8988T (cell line): Measurements from ENCODE around the gene NRXN3.

ENCODE experiments used
- DNase-seq: peaks from one replicate; pipeline ENCODE4 v3.0.0; 2011

NRXN3 gene

DNA sequence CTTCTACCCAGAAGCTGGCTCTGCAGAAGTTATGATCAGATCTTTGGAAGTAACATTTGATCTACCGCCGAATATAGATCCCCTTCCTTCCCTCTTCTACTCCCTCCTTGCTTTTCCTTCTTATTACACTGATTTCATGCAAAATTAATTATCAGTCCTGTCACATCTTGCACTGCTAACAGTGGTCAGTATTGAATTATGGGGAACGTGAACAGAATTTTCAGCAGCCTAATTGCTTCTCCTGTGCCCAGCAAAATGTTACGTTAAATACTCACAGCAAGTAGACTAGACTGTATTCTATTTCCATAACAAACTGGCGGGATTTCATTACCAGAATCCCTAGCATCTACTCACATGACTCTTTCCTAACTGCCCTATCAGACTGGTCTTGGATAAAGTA, 1444.3 kb downstream of the NRXN3 start:
- no peak for DNase-seq

DNA sequence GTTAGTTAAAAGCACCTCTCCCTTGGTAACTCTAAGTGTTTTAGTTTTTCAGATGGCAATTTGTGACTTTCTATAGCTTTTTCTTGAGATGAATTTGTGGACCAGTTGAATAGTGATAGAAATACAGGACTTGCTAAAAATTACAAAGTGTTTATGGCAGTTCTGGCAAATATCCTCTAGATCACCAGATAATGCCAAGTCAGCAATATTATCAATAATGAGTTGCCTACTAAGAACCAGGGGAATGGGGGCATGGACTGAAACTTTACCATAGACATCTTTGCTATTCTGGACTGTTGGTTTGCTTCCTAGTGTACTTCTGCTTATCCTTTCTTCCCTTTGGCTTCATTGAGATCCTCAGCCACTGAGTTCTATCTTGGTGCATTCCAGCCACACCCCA, 1456.9 kb downstream of the NRXN3 start:
- DNase-seq, result no peak

DNA sequence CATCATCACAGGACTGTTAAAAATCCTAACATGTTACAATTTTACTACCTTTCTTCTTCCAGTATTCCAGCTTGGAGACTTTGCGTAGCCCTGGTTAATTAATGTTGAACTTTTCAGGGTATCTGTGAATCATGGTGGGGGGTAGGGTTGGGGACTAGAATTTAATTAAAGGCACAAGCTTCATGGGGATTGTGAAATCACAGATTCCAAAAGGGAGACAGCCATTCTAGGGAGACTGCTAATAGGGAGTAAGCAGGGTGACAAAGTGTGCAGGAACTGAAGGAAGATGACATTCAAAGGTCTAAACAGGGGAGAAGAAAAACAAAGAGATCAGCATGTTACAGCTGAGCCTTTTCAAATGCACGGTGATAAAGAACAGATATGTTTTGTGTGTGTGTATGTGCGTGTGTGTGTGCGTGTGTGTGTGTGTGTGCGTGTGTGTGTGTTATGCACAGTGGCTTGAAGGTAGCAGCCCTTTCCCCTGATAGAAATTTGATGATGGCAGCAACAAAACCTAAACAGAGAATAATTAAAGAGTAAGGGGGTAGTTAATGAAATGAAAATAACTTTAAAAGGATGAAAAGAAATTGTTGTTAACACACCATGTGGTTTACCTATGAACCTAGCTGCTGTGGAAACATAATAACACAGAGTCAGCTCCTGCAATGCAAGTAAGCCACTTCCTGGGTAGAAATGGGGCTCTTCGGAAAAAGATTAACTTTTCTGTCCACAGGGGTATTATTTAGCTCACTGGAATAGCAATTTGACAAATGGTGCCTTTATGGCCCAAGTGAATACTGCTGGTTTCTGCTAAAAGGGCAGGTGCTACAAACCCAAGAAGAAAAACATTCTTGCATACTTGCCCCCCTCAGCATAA, 1459.5 kb downstream of the NRXN3 start:
- no peak for DNase-seq

DNA sequence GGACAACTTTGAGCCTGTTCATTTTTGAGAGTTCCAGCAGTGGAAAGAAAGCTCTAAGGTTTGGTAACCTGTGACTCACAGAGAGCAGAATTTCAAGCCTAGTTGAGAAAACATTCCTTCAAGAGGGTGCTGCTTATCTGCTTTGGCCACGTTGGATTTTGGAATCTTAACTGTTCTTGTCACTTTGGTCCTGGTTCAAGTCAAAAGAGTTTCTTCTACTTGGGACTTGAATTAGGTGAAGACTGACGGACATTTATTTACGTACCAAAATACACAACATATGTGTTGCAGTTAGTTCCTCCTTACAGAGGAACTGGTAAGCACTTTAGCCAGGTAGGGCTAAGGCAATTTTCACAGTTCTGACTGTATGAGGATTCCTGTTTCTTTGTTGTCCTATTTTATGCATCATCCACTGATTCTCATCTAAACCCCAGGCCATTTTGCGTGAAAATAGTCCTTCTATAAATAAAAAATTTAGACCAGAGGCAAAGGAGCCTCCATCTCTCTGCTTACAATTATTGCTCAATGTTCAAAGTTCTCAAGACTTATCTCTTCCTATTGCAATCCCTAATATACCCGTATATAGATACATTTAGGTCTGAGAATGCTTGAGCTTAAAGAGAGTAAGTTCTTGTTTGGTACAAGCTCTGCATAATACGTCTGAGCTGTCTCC, 1460.3 kb downstream of the NRXN3 start:
- DNase-seq, result no peak

GRCh38 chr14:79631276-79631675, 1461.1 kb downstream of the NRXN3 start:
- DNase-seq, result no peak

- no peak for DNase-seq
These were observed 1468.6 kb downstream of the NRXN3 start for GRCh38 chr14:79638672-79639266.

DNA sequence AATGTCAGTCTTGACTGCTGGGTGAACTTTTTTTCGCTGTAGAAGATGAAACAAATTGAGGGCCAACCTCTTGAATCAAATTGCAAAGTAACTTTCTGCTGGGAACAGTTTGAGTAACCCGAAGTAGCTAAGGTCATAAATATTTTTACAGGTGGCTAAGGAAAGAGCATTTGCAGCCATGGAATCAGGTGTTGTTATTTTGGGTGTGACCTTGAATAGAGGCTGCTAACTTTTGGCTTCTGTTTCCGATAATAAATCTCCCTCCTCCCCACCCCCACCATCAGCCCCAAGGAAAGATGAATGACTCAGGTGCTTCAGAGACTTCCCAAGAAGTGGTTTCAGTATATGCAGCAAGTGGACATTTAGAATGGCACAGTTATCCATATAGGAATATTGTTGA, 1469.4 kb downstream of the NRXN3 start:
- DNase-seq, result no peak

DNA sequence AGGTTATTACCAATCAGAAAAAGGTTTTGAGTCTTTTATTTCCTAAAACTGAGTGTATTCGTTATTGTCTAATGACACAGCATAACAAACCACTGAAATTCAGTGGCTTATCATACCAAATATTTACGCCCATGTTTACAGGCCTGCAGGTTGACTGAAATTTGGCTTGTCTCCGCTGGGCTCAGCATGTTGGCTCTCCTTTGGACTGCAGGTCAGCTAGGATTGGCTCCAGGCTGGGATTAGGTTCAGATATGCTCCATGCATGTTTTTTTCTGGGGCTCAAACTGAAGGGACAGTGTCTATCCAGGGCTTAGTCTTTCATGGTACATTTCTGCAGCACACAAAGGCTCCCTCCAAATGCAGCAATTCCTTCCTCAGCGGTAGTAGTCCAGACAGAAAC, 1471.2 kb downstream of the NRXN3 start:
- no peak for DNase-seq

DNA sequence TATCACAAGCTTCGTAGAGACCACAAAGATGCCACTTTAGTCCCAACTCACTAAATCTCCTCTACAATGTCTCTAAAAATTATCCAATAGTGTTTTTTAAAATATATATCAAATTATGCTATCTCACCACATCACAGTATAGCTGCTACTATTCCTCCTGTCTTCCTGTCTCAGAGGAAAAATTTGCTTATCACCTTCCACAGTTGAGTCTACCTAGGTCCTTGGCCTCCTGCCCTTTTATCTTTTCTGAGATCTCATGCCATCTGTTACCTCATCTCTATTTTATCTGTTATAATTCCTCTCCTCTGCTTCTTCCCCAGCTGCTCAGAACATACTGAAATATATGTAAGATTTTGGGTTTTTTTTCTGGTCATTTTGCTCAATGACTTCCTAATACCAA, 1473.0 kb downstream of the NRXN3 start:
- no peak for DNase-seq

DNA sequence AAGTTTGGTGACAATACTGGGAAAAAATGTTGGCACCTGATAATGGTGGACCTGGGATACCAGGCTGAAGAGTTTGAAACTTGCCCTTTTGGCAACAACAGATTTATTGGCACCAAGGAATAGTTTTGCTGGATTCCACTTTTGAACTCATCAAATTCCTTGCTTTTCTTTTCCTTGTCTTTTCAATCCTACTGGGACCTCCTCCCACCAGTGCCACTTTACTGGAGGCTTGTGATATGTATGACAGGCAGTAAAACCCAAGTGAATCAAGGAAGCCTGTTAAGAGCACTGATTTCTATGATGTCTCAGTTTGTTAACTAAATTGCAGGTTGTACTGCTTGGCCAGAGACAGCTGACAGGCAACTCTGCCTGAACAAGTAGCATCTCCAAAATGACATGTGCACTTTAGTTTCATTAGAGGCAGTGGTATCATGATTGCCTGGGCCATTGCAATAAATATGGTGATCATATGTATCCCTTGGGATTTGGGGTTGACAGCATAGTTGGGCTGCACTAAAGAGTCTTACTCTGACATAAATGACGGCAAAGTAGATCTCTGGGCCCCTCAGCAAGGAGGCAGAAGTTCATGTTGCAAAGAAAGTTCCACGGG, 1475.7 kb downstream of the NRXN3 start:
- no peak for DNase-seq

DNA sequence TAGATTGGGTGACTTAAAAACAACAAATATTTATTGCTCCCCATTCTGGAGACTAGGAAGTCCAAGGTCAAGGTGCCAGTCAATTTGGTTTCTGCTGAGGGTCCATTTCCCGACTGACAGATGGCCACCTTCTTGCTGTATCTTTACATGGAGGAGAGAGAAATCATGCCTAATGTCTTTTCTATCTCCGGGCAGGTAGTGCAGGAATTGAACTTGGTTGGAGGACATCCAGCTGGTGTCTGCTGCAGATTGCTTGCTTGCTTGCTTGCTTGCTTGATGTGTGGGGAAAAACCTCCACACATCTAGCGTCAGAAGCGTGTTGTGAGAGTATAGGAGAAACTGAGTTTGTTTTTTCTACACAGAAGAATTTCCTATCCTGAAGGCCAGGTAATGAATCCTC, 1479.7 kb downstream of the NRXN3 start:
- DNase-seq, result no peak

DNA sequence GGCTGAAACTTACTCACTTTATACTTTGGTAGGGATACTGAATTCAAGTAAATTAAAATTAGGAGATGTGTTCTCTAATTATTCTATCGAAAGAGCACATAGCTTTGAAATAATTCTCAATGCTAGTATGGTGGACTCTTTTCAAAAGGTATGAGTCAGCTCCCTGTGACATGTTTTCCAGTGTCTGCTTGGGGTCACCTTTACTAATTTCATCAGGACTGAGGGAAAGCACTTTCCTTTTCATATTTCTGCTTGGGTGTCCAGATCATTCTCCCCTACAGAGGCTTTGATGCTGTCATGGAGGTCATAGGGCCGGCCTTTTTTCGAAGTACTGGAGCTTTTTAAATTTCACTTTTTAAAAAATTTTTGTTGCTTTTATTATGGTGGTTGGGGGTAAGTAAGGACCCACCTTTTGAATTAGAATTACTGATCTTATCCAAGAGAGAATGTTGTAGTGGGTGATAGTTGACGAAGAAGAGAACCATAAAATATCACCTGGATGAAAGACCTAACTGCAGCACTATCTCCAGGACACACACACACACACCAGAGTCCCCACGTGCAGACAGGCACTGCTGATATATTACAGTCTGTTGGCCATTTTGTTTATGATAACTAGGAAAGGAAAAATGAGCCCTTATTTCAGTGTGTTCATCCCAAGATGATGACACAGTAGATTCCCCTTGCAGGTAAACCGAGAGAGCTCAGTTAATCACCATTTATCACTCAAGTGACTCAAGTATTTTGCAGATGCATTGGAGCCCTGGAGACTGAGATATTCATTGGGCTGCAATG, 1482.5 kb downstream of the NRXN3 start:
- DNase-seq, result no peak

GRCh38 chr14:79656056-79656455, 1485.9 kb downstream of the NRXN3 start:
- no peak for DNase-seq

DNA sequence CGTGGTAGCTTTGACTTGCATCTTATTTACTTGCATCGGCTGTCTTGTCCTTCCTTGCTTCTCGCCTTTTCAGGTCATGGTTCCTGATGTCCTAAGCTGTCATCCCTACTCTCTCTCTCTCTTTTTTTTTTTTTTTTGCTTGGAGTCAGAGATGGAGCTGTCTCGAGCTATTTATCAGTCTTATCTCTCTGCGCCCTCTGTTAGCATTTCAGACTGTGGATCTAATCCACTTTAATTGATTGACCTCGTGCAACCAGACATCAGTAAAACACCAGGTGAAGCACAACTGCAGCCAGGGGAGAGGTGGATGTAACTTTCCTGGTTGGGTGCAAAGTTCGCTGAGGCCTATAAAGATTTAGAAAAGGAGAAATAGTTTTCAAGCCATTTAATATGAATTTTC, 1486.3 kb downstream of the NRXN3 start:
- no peak for DNase-seq

GRCh38 chr14:79658221-79658620, 1488.0 kb downstream of the NRXN3 start:
- DNase-seq, result no peak

- no peak for DNase-seq
These were observed 1488.6 kb downstream of the NRXN3 start for GRCh38 chr14:79658769-79659168.

GRCh38 chr14:79660053-79660939, 1490.1 kb downstream of the NRXN3 start:
- DNase-seq, result no peak

DNA sequence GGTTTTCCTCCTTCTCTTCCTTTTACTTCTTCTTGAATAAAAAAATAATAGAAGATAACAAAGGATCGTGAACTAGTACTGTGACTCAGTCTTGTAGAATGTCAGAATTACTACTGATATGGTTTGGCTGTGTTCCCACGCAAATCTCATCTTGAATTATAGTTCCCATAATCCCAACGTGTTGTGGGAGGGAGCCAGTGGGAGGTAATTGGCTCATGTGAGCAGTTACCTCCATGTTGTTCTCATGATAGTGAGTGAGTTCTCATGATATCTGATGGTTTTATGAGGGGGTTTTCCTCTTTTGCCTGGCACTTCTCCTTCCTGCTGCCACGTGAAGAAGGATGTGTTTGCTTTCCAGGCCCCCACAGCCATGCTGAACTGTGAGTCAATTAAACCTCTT, 1491.6 kb downstream of the NRXN3 start:
- DNase-seq, result no peak

DNA sequence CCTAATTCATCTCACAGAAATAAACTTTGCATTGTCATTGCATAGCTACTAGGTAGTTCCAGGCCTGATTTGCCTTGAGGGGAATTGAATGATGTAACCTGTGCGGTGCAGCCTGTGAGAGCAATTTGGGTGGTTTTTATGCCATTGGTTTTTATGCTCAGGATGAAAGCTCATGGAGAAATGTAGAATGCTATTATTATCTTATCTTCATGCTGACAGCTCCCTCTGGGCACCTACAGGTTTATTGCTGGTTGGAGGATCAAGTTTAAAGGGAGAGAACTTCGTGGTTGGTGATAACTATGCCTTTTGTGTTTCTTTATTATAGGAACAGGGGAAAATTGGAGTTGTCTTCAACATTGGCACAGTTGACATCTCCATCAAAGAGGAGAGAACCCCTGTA, 1493.3 kb downstream of the NRXN3 start:
- no peak for DNase-seq

DNA sequence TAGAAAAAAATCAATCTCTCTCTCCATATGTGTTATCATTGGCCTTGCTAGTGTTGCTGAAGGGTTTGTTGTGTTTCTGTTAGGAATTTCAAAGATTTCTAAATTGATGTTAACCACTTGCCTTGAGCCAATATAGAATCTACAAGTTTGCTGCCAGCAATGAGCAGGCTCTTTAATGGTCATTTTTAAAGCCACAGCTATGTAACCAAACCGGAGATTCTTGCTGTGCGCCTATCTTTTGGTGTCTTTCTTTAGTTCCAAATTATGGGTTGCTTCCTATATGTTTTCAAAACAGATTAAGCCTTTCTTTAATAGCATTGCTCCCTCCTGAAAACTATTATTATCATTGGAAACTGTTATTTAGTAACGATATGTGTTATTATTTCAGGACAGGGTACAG, 1495.4 kb downstream of the NRXN3 start:
- no peak for DNase-seq

DNA sequence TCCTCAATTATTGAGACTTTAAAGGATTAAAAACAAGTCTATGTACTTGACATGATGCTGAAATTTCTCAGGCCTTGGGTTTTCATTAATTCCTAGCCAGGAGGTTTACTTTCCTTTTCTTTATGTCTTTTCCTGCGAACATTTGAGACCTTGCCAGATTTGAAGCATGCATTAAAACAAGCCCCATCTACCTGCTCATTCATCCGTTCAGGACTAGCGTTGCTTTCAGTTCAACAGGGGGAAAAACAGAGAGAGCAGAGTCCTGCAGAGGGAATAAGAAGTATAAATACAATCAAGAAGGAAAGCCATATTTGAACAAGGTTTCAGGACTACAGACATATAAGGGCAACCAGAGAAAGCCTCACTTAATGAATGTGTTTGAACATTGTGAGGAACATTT, 1498.8 kb downstream of the NRXN3 start:
- DNase-seq, result no peak

DNA sequence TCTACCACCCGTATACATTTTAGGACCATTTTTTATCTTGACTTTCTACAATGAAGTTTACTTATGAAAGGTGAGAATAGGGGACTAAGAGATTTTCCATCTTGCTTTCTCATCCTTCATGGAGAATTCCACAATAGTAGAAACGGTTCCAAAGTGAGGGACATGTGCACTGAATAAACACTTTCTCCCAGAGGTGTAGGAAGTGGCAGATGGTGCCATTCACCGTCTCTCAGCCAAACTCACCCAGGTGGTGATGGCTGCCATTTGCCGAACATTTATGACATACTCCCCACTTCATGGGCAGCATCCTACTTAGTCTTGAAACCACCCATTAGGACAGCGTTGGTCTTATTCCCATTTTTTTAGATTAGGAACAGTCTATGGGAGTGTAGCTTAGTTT, 1500.6 kb downstream of the NRXN3 start:
- no peak for DNase-seq
